DND-41 (cell line): ENCODE results near the gene MAN2A2.

Experiments used
- ATAC-seq: fragments of 200-7000 bp; cut with Tn5 transposase; 3 replicates; pipeline ENCODE4 v1.9.1; 2021; ENCODE audit warnings: low read depth; ENCODE audit not compliant: insufficient read depth
- DNase-seq: peaks from one replicate; pipeline ENCODE4 v3.0.0-alpha.2; 2020
- H2AFZ ChIP-seq: 2 replicates; pipeline ENCODE4 v1.6.0; 2012; ENCODE audit warnings: low read depth, low read length
- H3K27ac ChIP-seq: 2 replicates; pipeline ENCODE4 v1.5.1; 2012; ENCODE audit warnings: low read length, inconsistent platforms
- H3K27me3 ChIP-seq: fragments of 200-600 bp; sonication (generic); 2 replicates; pipeline ENCODE4 v1.6.0; 2012; ENCODE audit warnings: low read length, mild to moderate bottlenecking, inconsistent platforms; ENCODE audit not compliant: insufficient read depth, poor library complexity
- H3K36me3 ChIP-seq: 2 replicates; pipeline ENCODE4 v1.5.1; 2012; ENCODE audit warnings: low read length, inconsistent platforms; ENCODE audit not compliant: insufficient read depth
- H3K4me1 ChIP-seq: 2 replicates; pipeline ENCODE4 v1.5.1; 2012; ENCODE audit warnings: mild to moderate bottlenecking, low read length; ENCODE audit not compliant: insufficient read depth
- H3K4me2 ChIP-seq: 2 replicates; pipeline ENCODE4 v1.6.0; 2012; ENCODE audit warnings: mild to moderate bottlenecking, moderate library complexity, low read length, inconsistent platforms; ENCODE audit not compliant: insufficient read depth
- H3K4me3 ChIP-seq, 2 experiments: fragments of 200-600 bp in 1 of 2; shearing (Covaris generic) in 1 of 2; 2 replicates each; pipeline ENCODE4 v1.5.1; 2012 to 2016; ENCODE audit warnings: inconsistent platforms in 2 of 2, low read length in 2 of 2, mild to moderate bottlenecking in 2 of 2, low read depth in 1 of 2, moderate library complexity in 1 of 2
- H3K79me2 ChIP-seq: 2 replicates; pipeline ENCODE4 v1.6.0; 2012; ENCODE audit warnings: low read length, inconsistent platforms; ENCODE audit not compliant: insufficient read depth
- H3K9ac ChIP-seq: 2 replicates; pipeline ENCODE4 v1.6.0; 2012; ENCODE audit warnings: low read depth, mild to moderate bottlenecking, inconsistent platforms, low read length, moderate library complexity
- H3K9me3 ChIP-seq: 2 replicates; pipeline ENCODE4 v1.5.1; 2012; ENCODE audit warnings: low read length, moderate library complexity, mild to moderate bottlenecking, inconsistent platforms; ENCODE audit not compliant: insufficient read depth, severe bottlenecking
- H4K20me1 ChIP-seq: 2 replicates; pipeline ENCODE4 v1.6.0; 2012; ENCODE audit warnings: low read length; ENCODE audit not compliant: insufficient read depth
- EZH2 ChIP-seq: IDR thresholded peaks from 3 replicates; pipeline ENCODE4 v1.6.1; 2012; ENCODE audit warnings: borderline replicate concordance, low read depth, mild to moderate bottlenecking, moderate library complexity, low read length, inconsistent platforms; ENCODE audit not compliant: severe bottlenecking
- TF ChIP-seq, protein P1 (sequence below): IDR thresholded peaks from 2 replicates; pipeline ENCODE4 v1.5.1; 2012; ENCODE audit warnings: borderline replicate concordance, low read length, moderate library complexity, mild to moderate bottlenecking; ENCODE audit not compliant: poor library complexity, severe bottlenecking; ENCODE audit errors: extremely low read depth

The MAN2A2 gene

DNA sequence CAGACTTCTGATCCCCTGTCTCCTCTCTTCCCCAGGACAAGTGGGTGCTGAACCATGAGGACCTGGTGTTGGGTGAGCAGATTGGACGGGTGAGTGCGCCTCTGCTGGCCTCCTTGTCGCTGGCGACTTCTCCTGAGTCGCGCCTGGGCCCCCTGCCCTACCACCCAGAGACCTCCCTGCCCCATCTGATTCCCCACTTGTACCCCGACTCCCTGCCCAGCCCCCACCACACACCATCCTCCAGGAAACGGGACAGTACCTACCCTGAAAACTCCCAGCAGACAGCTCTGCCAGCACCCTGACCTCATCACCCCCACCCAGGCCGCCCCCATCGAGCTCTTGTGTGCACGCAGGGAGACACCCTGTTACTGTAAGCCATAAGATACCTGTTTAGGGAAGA is 11.1 kb upstream of the MAN2A2 start:
- no peak for TF ChIP-seq EZH2
- TF ChIP-seq, protein P1, sequence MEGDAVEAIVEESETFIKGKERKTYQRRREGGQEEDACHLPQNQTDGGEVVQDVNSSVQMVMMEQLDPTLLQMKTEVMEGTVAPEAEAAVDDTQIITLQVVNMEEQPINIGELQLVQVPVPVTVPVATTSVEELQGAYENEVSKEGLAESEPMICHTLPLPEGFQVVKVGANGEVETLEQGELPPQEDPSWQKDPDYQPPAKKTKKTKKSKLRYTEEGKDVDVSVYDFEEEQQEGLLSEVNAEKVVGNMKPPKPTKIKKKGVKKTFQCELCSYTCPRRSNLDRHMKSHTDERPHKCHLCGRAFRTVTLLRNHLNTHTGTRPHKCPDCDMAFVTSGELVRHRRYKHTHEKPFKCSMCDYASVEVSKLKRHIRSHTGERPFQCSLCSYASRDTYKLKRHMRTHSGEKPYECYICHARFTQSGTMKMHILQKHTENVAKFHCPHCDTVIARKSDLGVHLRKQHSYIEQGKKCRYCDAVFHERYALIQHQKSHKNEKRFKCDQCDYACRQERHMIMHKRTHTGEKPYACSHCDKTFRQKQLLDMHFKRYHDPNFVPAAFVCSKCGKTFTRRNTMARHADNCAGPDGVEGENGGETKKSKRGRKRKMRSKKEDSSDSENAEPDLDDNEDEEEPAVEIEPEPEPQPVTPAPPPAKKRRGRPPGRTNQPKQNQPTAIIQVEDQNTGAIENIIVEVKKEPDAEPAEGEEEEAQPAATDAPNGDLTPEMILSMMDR, result no peak
- Histone ChIP-seq H3K36me3 (no peaks in the 10 kb centered on the region), H3K79me2 (no peaks in the 10 kb centered on the region), H3K27ac (no peak overlapping the region), H4K20me1 (no peaks in the 10 kb centered on the region; the same call in 1 of the 2 replicates), H3K9me3 (no peaks in the 10 kb centered on the region), H3K27me3 (no peaks in the 10 kb centered on the region), H2AFZ (no peak overlapping the region), H3K4me1 (peaks cover 22% of the 10 kb centered on the region), H3K4me2 (no peak overlapping the region), H3K4me3 (no peak overlapping the region), H3K9ac (no peak overlapping the region)
- ATAC-seq (no peak), DNase-seq (no peak)

DNA sequence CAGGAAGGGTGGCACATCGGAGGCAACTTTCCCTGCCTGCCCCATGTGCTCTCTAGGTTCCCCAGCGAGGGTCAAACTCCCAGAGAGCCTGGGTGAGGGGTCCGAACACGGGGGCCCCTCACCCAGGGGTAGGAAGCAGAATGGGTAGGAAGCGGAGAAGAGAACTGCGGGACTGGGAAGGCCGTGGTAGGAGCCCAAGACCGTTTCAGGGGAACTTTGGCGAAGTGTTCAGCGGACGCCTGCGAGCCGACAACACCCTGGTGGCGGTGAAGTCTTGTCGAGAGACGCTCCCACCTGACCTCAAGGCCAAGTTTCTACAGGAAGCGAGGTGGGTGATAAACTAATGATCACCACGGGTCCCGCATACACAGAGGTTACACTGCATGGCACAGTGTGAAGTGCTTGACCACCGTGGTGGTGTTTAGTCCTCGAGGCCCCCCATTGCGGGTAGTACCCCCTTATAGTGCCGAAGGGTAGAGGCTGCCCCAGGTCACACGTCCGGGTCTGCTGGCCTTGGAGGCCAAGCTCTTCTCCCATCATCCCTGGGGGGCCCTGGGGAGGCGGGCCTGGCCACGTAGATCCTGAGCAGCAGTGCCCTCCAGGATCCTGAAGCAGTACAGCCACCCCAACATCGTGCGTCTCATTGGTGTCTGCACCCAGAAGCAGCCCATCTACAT is 10.5 kb upstream of the MAN2A2 start:
- no peak overlapping the region for H3K27ac ChIP-seq
- H3K4me1 ChIP-seq, result peaks cover 22% of the 10 kb centered on the region
- no peaks in the 10 kb centered on the region for H3K27me3 ChIP-seq
- DNase-seq (no peak), ATAC-seq (no peak)
- H3K4me2 ChIP-seq, result peak overlapping the region; percentile 36; the same call in 1 of the 2 replicates
- no peak overlapping the region for H3K4me3 ChIP-seq
- no peak overlapping the region for H3K9ac ChIP-seq
- no peaks in the 10 kb centered on the region for H3K36me3 ChIP-seq
- no peaks in the 10 kb centered on the region for H3K9me3 ChIP-seq
- H3K79me2 ChIP-seq, result no peaks in the 10 kb centered on the region
- TF ChIP-seq, protein P1, result no peak
- no peak for TF ChIP-seq EZH2
- 0 out of 2 replicates have a peak overlapping the region, but pooled peaks have one; percentile 33 for H2AFZ ChIP-seq
- H4K20me1 ChIP-seq, result no peaks in the 10 kb centered on the region

DNA sequence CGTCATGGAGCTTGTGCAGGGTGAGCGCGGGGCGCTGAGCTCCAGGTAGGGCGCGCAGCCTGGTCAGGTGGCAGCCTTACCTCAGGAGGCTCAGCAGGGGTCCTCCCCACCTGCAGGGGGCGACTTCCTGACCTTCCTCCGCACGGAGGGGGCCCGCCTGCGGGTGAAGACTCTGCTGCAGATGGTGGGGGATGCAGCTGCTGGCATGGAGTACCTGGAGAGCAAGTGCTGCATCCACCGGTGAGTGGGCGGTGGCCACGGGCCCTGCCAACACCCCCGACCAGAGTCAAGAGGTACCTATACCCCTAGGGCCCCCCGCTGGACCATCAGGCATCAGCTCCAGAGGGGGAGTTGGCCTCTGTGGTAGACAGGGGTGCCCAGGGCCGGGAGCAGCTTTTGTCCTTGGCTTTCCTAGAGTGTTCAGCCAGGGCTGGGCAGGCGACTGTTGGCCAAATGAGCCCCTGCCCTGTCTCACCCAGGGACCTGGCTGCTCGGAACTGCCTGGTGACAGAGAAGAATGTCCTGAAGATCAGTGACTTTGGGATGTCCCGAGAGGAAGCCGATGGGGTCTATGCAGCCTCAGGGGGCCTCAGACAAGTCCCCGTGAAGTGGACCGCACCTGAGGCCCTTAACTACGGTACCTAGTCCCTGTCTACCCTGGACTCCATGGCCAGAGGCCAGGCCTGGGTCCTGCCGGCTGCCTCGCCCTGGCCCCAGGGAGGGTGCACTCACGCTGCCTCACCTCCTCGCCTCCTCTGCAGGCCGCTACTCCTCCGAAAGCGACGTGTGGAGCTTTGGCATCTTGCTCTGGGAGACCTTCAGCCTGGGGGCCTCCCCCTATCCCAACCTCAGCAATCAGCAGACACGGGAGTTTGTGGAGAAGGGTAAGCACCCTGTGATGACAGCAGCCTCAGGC is 9.7 kb upstream of the MAN2A2 start:
- peak overlapping the region; percentile 33 for H2AFZ ChIP-seq
- peak; percentile 37; the same call in 1 of the 3 replicates for ATAC-seq
- TF ChIP-seq EZH2, result no peak
- TF ChIP-seq, protein P1, result peak; percentile 61

More for the DNA sequence above, 9.7 kb upstream of the MAN2A2 start:
- Histone ChIP-seq H3K27me3 (no peaks in the 10 kb centered on the region), H3K9me3 (no peaks in the 10 kb centered on the region), H3K9ac (no peak overlapping the region), H3K4me1 (peaks cover 22% of the 10 kb centered on the region), H3K36me3 (no peaks in the 10 kb centered on the region), H3K4me3 (no peak overlapping the region; a peak in 1 of 4 replicates), H3K4me2 (peak overlapping the region; percentile 36; the same call in 1 of the 2 replicates), H3K79me2 (no peaks in the 10 kb centered on the region), H3K27ac (no peak overlapping the region), H4K20me1 (no peaks in the 10 kb centered on the region)
- peak; percentile 42 for DNase-seq
